ENCODE data around the gene MBOAT7. TPM values are rescaled to one million over a fixed set of nuclear protein-coding genes. Genes with fewer than 3 reads are reported as not detected.

Gene MBOAT7
- total RNA-seq, 2 experiments from 2014 or later: 53.8 to 55.4 TPM

- no peak for ATAC-seq
- no peak for TF ChIP-seq CTCF (IDR thresholded peaks at IDR 0.05)
- H3K27ac Mint-ChIP-seq: no peak overlapping the region
- POLR2A ChIA-PET: interaction anchor here (1.4 kb wide), 1 partner anchor 10 kb away, joined by 5 read pairs; the partner anchor contains the start of gene LENG1
- H3K36me3 Mint-ChIP-seq (ENCODE audit: low read depth): no peaks in the 10 kb centered on the region
- H3K9me3 Mint-ChIP-seq: no peaks in the 10 kb centered on the region
- peaks cover 10% of the 10 kb centered on the region for H3K27me3 Mint-ChIP-seq
- DNase-seq: no peak
- intact Hi-C loops (cut with micrococcal nuclease): no loop called here
- H3K4me3 Mint-ChIP-seq: no peak overlapping the region
- CTCF ChIA-PET: interaction anchor here (0.8 to 3.0 kb wide), 8 partner anchors 9 to 99 kb away, joined by 3 to 22 read pairs (median 5); partner anchors contain the start of genes LENG1 and MBOAT7
- H3K4me1 Mint-ChIP-seq (ENCODE audit: low read depth): peaks cover 9% of the 10 kb centered on the region
Observed at GRCh38 chr19:54169149-54169740, 20.1 kb downstream of the MBOAT7 start.

- ATAC-seq (peak; percentile 91), DNase-seq (peak; percentile 96)
- ChIA-PET CTCF (interaction anchor here (0.6 to 3.0 kb wide), 8 partner anchors 10 to 100 kb away, joined by 3 to 22 read pairs (median 4); partner anchors contain the start of genes CNOT3, LENG1 and MBOAT7), POLR2A (interaction anchor here (1.4 to 1.8 kb wide), 2 partner anchors 9 to 33 kb away, joined by 5 read pairs; partner anchors contain the start of genes LENG1 and RPS9)
- H3K27me3 Mint-ChIP-seq: peaks cover 11% of the 10 kb centered on the region
- no peaks in the 10 kb centered on the region for H3K36me3 Mint-ChIP-seq (ENCODE audit: low read depth)
- peaks cover 13% of the 10 kb centered on the region for H3K4me1 Mint-ChIP-seq (ENCODE audit: low read depth)
- peak; percentile 83 for TF ChIP-seq CTCF (IDR thresholded peaks at IDR 0.05)
- no peak overlapping the region for H3K27ac Mint-ChIP-seq
- intact Hi-C loops (cut with micrococcal nuclease): loop anchor here (1.0 kb wide), 1 partner anchor 63 kb away; no protein-coding TSS in a partner anchor
- no peak overlapping the region for H3K4me3 Mint-ChIP-seq
- H3K9me3 Mint-ChIP-seq: no peaks in the 10 kb centered on the region
Observed at GRCh38 chr19:54168174-54168917, 21.0 kb downstream of the MBOAT7 start.

- TF ChIP-seq CTCF (IDR thresholded peaks at IDR 0.05): no peak
- no peaks in the 10 kb centered on the region for H3K36me3 Mint-ChIP-seq (ENCODE audit: low read depth)
- CTCF ChIA-PET: interaction anchor here (0.8 kb wide), 1 partner anchor 24 kb away, joined by 3 read pairs; the partner anchor contains the start of gene MBOAT7
- peaks cover 35% of the 10 kb centered on the region for H3K4me1 Mint-ChIP-seq (ENCODE audit: low read depth)
- no peaks in the 10 kb centered on the region for H3K9me3 Mint-ChIP-seq
- intact Hi-C loops (cut with micrococcal nuclease): no loop called here
- no peak overlapping the region for H3K4me3 Mint-ChIP-seq
- DNase-seq: no peak
- POLR2A ChIA-PET: interaction anchor here (0.9 to 2.3 kb wide), 4 partner anchors 24 to 69 kb away, joined by 3 to 9 read pairs (median 3); partner anchors contain the start of gene RPS9
- no peak overlapping the region for H3K27ac Mint-ChIP-seq
- H3K27me3 Mint-ChIP-seq: peaks cover 13% of the 10 kb centered on the region
- ATAC-seq: no peak
Observed at GRCh38 chr19:54165222-54165621, 24.2 kb downstream of the MBOAT7 start.

GRCh38 chr19:54164369-54165068 lies 24.9 kb downstream of the MBOAT7 start:
- CTCF ChIA-PET: no interaction called here
- Mint-ChIP-seq H3K9me3 (no peaks in the 10 kb centered on the region), H3K4me3 (no peak overlapping the region), H3K4me1 (ENCODE audit: low read depth) (peaks cover 35% of the 10 kb centered on the region), H3K27ac (no peak overlapping the region), H3K27me3 (peaks cover 13% of the 10 kb centered on the region), H3K36me3 (ENCODE audit: low read depth) (no peaks in the 10 kb centered on the region)
- ATAC-seq (no peak), DNase-seq (peak; percentile 67)
- POLR2A ChIA-PET: interaction anchor here (0.9 to 2.3 kb wide), 5 partner anchors 8 to 70 kb away, joined by 3 to 9 read pairs (median 4); partner anchors contain the start of genes PRPF31, RPS9, TFPT and TMC4
- intact Hi-C loops (cut with micrococcal nuclease): no loop called here
- TF ChIP-seq CTCF (IDR thresholded peaks at IDR 0.05): no peak

All from activated CD8-positive, alpha-beta T cell treated with anti-CD3 and anti-CD28 coated beads for 36 hours (primary cell).